Panc1 (cell line): ENCODE results near the gene FHAD1.

ENCODE experiments used
- CTCF ChIP-seq: fragments of 450-650 bp; IDR thresholded peaks from 2 replicates; pipeline ENCODE4 v1.5.1; 2017; ENCODE audit warnings: mild to moderate bottlenecking
- POLR2AphosphoS5 ChIP-seq: IDR thresholded peaks from 2 replicates; pipeline ENCODE4 v1.6.1; 2012; ENCODE audit warnings: mild to moderate bottlenecking, low read depth, low read length, moderate library complexity

- TF ChIP-seq CTCF (no peak), POLR2AphosphoS5 (no peak)
These were observed 194.2 kb downstream of the FHAD1 start for GRCh38 chr1:15441247-15441646.
